SK-N-SH (cell line): Measurements from ENCODE around the gene NPC2. TPM values are rescaled to one million over a fixed set of nuclear protein-coding genes. Genes with fewer than 3 reads are reported as not detected.

Source experiments
- CTCF ChIA-PET: fragments of 300-600, 350-600 bp; formaldehyde crosslinking; extraction: SDS; loops from one replicate; lab custom pipeline; 2021; lab: Yijun Ruan, JAX
- POLR2A ChIA-PET: fragments of 350-600 bp; sonication (Branson Sonifier 250); formaldehyde crosslinking; extraction: SDS; loops from one replicate; lab custom pipeline; 2020; ENCODE audit warnings: antibody characterized with exemption, inconsistent platforms; lab: Yijun Ruan, JAX
- DNase-seq: peaks from one replicate; pipeline ENCODE4 v3.0.0; 2012
- H2AFZ ChIP-seq: fragments of 200-600 bp; sonication (generic); 2 replicates; pipeline ENCODE4 v1.8.1; 2016; ENCODE audit warnings: antibody characterized with exemption, mild to moderate bottlenecking, low read depth
- H3F3A ChIP-seq: fragments of 200-600 bp; sonication (generic); replicated peaks from 2 replicates; pipeline ENCODE3; 2016; ENCODE audit warnings: antibody characterized with exemption, mild to moderate bottlenecking; ENCODE audit not compliant: insufficient read depth
- H3K27ac ChIP-seq, 2 experiments: fragments of 200-500 bp in 1 of 2; fragments of 200-600 bp in 1 of 2; sonication (Bioruptor generic) in 1 of 2; sonication (generic), shearing (Covaris generic) in 1 of 2; 2 replicates each; pipeline versions ENCODE4 v1.5.1 to v1.6.1; 2014 to 2016; ENCODE audit warnings: low read depth in 2 of 2, inconsistent platforms in 1 of 2, low read length in 1 of 2, mild to moderate bottlenecking in 1 of 2, mixed read lengths in 1 of 2
- H3K27me3 ChIP-seq: fragments of 200-600 bp; sonication (generic), shearing (Covaris generic); 2 replicates; pipeline ENCODE4 v1.6.1; 2016; ENCODE audit warnings: mixed run types; ENCODE audit not compliant: insufficient read depth
- H3K36me3 ChIP-seq, 2 experiments: fragments of 200-500 bp in 1 of 2; fragments of 200-600 bp in 1 of 2; sonication (Bioruptor generic) in 1 of 2; sonication (generic) in 1 of 2; replicated peaks in 1 of 2; 2 replicates each; pipeline versions ENCODE3 to v1.5.1; 2014 to 2016; ENCODE audit warnings: low read length in 1 of 2, mild to moderate bottlenecking in 1 of 2; ENCODE audit not compliant: insufficient read depth in 2 of 2, control insufficient read depth in 1 of 2
- H3K4me1 ChIP-seq, 2 experiments: fragments of 200-500 bp in 1 of 2; fragments of 200-600 bp in 1 of 2; sonication (Bioruptor generic) in 1 of 2; sonication (generic), shearing (Covaris generic) in 1 of 2; 2 replicates each; pipeline versions ENCODE4 v1.5.1 to v1.6.1; 2014 to 2016; ENCODE audit warnings: low read depth in 1 of 2, low read length in 1 of 2, mixed run types in 1 of 2; ENCODE audit not compliant: insufficient read depth in 2 of 2, control insufficient read depth in 1 of 2
- H3K4me2 ChIP-seq: fragments of 200-600 bp; sonication (generic), shearing (Covaris generic); 2 replicates; pipeline ENCODE4 v1.6.1; 2017; ENCODE audit warnings: mixed run types
- H3K4me3 ChIP-seq, 2 experiments: fragments of 200-500 bp in 1 of 2; fragments of 200-600 bp in 1 of 2; sonication (Bioruptor generic) in 1 of 2; sonication (generic), shearing (Covaris generic) in 1 of 2; 2 replicates each; pipeline versions ENCODE4 v1.5.1 to v1.8.1; 2014 to 2016; ENCODE audit warnings: low read depth in 2 of 2, inconsistent platforms in 1 of 2, low read length in 1 of 2, mild to moderate bottlenecking in 1 of 2, mixed read lengths in 1 of 2, moderate library complexity in 1 of 2
- H3K79me2 ChIP-seq: fragments of 200-600 bp; sonication (generic); 2 replicates; pipeline ENCODE4 v1.8.1; 2017; ENCODE audit warnings: mild to moderate bottlenecking; ENCODE audit not compliant: insufficient read depth
- H3K9ac ChIP-seq: fragments of 200-600 bp; sonication (generic); 2 replicates; pipeline ENCODE4 v1.6.1; 2017; ENCODE audit warnings: mixed run types
- H3K9me2 ChIP-seq: fragments of 200-600 bp; sonication (generic); 2 replicates; pipeline ENCODE4 v1.6.1; 2017; ENCODE audit warnings: mixed run types
- H3K9me3 ChIP-seq: fragments of 200-600 bp; sonication (generic); 2 replicates; pipeline ENCODE4 v1.6.1; 2017; ENCODE audit warnings: mixed run types, mild to moderate bottlenecking, moderate library complexity
- H4K20me1 ChIP-seq: fragments of 200-600 bp; sonication (generic); 2 replicates; pipeline ENCODE4 v1.6.1; 2017; ENCODE audit warnings: mild to moderate bottlenecking, mixed run types; ENCODE audit not compliant: insufficient read depth
- EP300 ChIP-seq, 2 experiments: IDR thresholded peaks; 2 replicates each; pipeline versions ENCODE4 v1.4.0 to v1.6.1; 2012; ENCODE audit warnings: borderline replicate concordance in 1 of 2, low read depth in 1 of 2, low read length in 1 of 2
- FOXM1 ChIP-seq: IDR thresholded peaks from 2 replicates; pipeline ENCODE4 v1.4.0; 2012; ENCODE audit warnings: low read depth, mild to moderate bottlenecking
- GABPA ChIP-seq: IDR thresholded peaks from 2 replicates; pipeline ENCODE4 v1.4.0; 2012; ENCODE audit warnings: low read depth, mild to moderate bottlenecking
- GATA2 ChIP-seq: sonication (generic); formaldehyde crosslinking; IDR thresholded peaks from 2 replicates; pipeline ENCODE4 v1.5.0; 2020; ENCODE audit warnings: mild to moderate bottlenecking, missing genetic modification reagents
- MXI1 ChIP-seq: IDR thresholded peaks from 2 replicates; pipeline ENCODE4 v1.6.1; 2012; ENCODE audit warnings: mild to moderate bottlenecking, low read depth, low read length, improper control_type of control experiment
- RCOR1 ChIP-seq: fragments of 150-350 bp; IDR thresholded peaks from 2 replicates; pipeline ENCODE4 v1.6.1; 2017; ENCODE audit warnings: antibody characterized with exemption, low read length
- RFX5 ChIP-seq: IDR thresholded peaks from 2 replicates; pipeline ENCODE4 v1.6.1; 2012; ENCODE audit warnings: mild to moderate bottlenecking, improper control_type of control experiment, low read length
- RXRA ChIP-seq: IDR thresholded peaks from 2 replicates; pipeline ENCODE4 v1.4.0; 2012; ENCODE audit warnings: low read depth, mild to moderate bottlenecking, borderline replicate concordance
- TEAD4 ChIP-seq: IDR thresholded peaks from 2 replicates; pipeline ENCODE4 v1.4.0; 2012; ENCODE audit warnings: mild to moderate bottlenecking, borderline replicate concordance; ENCODE audit not compliant: insufficient read depth
- WGBS: methylation state at CpG from one replicate; pipeline ENCODE4 v1.1.6; 2017; ENCODE audit warnings: low lambda C conversion rate; 5-methylcytosine and 5-hydroxymethylcytosine counted together
- polyA plus RNA-seq, 3 experiments: library from polyadenylated mRNA; depleted of rRNA; stranded (reverse); fragments of >200 nt; gene quantifications; 2 replicates each; pipeline ENCODE4 v1.2.3, GENCODE V29; 2012
- TF ChIP-seq, protein P1 (sequence below): IDR thresholded peaks from 2 replicates; pipeline ENCODE4 v1.4.0; 2012; ENCODE audit warnings: low read depth

The NPC2 gene
- polyA plus RNA-seq, 1 of the 3 experiments (the other 2 are of a cell fraction) = 522 TPM

- no peak for TF ChIP-seq TEAD4
- no peak for TF ChIP-seq GATA2 (CRISPR knock-in tag)
- TF ChIP-seq GABPA = no peak
- TF ChIP-seq, all 33 proteins: peak for 0
Measured at GRCh38 chr14:74434294-74434693, 58.8 kb downstream of the NPC2 start (continued).

- Histone ChIP-seq H3K36me3 (no peaks in the 10 kb centered on the region), H3K4me3 (no peak overlapping the region), H3K9ac (no peak overlapping the region), H3K9me3 (no peaks in the 10 kb centered on the region), H3K4me1 (no peaks in the 10 kb centered on the region; a peak in 1 of 4 replicates), H3K79me2 (no peaks in the 10 kb centered on the region), H3K27ac (no peak overlapping the region), H3K9me2 (no peaks in the 10 kb centered on the region), H4K20me1 (no peaks in the 10 kb centered on the region), H3F3A (no peaks in the 10 kb centered on the region), H3K27me3 (peaks cover 25% of the 10 kb centered on the region; the same call in 1 of the 2 replicates), H2AFZ (no peak overlapping the region), H3K4me2 (no peak overlapping the region)
- TF ChIP-seq RXRA = no peak
- no peak for TF ChIP-seq GABPA
- no peak for TF ChIP-seq RFX5
- TF ChIP-seq RCOR1 = no peak
- TF ChIP-seq, protein P1, sequence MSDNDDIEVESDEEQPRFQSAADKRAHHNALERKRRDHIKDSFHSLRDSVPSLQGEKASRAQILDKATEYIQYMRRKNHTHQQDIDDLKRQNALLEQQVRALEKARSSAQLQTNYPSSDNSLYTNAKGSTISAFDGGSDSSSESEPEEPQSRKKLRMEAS = no peak
- no peak for TF ChIP-seq EP300 (IDR thresholded peaks at IDR 0.05; ENCODE audit: borderline replicate concordance in 1 of 2, low read depth in 1 of 2, low read length in 1 of 2)
- TF ChIP-seq FOXM1 = no peak
- no peak for TF ChIP-seq MXI1
- no peak for DNase-seq
- WGBS = 56% methylated on average over 7 of the region's 7 CpGs
- CTCF ChIA-PET = interaction anchor here (1.2 to 1.4 kb wide), 2 partner anchors 15 to 67 kb away, joined by 3 read pairs; no protein-coding TSS in a partner anchor
- POLR2A ChIA-PET = no interaction called here
Measured at GRCh38 chr14:74429991-74430390, 63.1 kb downstream of the NPC2 start.

Other genes starting within 250 kb of the NPC2 start
- 25.5 and 37.0 TPM in 2 replicates for gene ABCD4, start 190.4 kb downstream of the NPC2 start, polyA plus RNA-seq (2012; rRNA removed)
- gene VRTN, start 144.8 kb downstream of the NPC2 start, polyA plus RNA-seq (2012; rRNA removed) = not detected in 2 replicates
- not detected in 2 replicates for gene SYNDIG1L, start 67.1 kb downstream of the NPC2 start, polyA plus RNA-seq (2012; rRNA removed)
- gene ISCA2, start 460 bp upstream of the NPC2 start, polyA plus RNA-seq (2012; rRNA removed) = 37.3 and 51.9 TPM in 2 replicates
- 34.4 and 58.8 TPM in 2 replicates for gene LTBP2, start 118.9 kb upstream of the NPC2 start, polyA plus RNA-seq (2012; rRNA removed)
- 35.1 and 50.8 TPM in 2 replicates for gene AREL1, start 219.8 kb upstream of the NPC2 start, polyA plus RNA-seq (2012; rRNA removed)
- gene FCF1, start 219.8 kb upstream of the NPC2 start, polyA plus RNA-seq (2012; rRNA removed) = 42.6 and 56.7 TPM in 2 replicates